Measurements from ENCODE around the gene MEIKIN.

Gene MEIKIN

GRCh38 chr5:131766689-131767088 is 178.8 kb downstream of the MEIKIN start:
- no peak for DNase-seq

DNA sequence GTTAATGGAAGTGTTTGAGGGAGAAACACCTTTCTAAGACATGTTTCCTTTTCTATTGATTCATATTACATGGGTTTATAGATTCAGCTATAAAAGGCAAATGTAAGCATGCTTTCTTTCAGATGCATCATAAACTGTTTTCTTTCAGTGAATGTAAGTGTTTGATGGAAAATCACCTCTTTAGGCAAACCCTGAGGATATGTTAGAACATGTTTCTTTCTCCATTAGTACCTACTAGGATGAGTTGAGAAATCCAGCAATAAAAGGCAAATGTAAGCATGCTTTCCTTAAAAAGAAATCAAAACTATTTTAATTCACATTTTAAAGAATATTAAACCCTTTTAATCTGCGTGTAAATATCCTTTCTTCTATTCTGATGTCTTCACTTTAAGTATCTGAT is 180.2 kb downstream of the MEIKIN start:
- DNase-seq, result no peak

- DNase-seq, result no peak
Observed at GRCh38 chr5:131763968-131764367, 181.5 kb downstream of the MEIKIN start.

GRCh38 chr5:131760793-131761192 is 184.7 kb downstream of the MEIKIN start:
- no peak for DNase-seq

DNA sequence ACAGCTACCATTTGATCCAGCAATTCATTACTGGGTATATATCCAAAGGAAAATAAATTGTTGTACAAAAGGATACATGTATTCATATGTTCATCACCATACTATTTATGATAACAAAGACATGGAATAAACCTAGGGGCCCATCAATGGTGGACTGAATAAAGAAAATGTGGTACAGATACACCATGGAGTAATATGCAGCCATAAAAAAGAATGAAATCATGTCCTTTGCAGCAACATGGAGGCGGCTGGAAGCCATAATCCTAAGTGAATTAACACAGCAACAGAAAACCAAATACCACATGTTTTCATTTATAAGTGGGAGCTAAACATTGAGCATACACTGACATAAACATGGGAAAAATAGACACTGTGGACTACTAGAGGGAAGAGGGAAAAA is 185.8 kb downstream of the MEIKIN start:
- no peak for DNase-seq

GRCh38 chr5:131758520-131758900 is 187.0 kb downstream of the MEIKIN start:
- no peak for DNase-seq

GRCh38 chr5:131757830-131758519 is 187.5 kb downstream of the MEIKIN start:
- DNase-seq, result no peak
